GM12801 (cell line): Measurements from ENCODE around the gene EFEMP2.

Experiments
- CTCF ChIP-seq: IDR thresholded peaks from one replicate; pipeline ENCODE4 v1.5.1; 2011; ENCODE audit warnings: control low read depth; ENCODE audit not compliant: insufficient read length; ENCODE audit errors: extremely low read depth

Gene EFEMP2

DNA sequence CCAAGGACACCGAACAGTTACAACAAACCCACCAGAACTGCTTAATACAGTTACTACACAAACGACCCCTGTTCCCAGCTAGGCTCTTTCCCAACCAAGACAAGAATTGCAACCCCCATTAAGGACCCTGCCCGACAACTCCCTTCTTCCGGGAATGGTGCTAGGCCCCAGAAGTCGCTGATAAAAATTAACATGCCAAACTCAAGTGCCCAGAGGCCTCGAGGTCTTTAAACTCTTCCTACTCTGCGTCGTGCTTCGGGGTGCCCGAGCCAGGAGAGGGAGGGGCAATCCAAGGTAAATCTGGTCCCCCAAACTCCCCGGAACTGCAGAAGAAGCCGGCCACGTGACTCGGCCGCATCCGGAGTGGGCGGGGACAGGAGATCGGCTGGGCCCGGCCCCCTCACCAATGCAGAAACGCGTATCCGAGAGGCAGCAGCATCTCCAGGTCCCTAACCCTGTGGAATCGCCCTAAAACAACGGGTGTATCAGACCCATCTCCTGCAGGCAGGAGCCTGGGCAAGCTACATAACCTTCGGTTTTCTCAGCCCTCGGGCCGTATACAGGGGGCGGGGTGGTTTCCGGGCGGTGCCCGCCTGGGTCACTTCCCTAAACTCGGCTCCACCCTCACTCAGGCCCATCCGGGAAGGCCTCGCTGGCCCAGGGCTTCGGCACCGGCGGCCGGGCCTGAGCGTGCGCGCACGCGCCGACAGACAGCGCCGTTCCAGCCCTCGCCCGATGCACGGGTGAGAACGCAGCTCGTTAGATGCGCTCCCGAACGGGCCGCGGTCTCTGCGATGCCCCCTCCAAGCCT lies 15.7 kb downstream of the EFEMP2 start:
- no peak for TF ChIP-seq CTCF

GRCh38 chr11:65855927-65856363 lies 16.7 kb downstream of the EFEMP2 start:
- TF ChIP-seq CTCF = no peak

- TF ChIP-seq CTCF = no peak
These were observed 17.5 kb downstream of the EFEMP2 start for GRCh38 chr11:65854852-65855837.

DNA sequence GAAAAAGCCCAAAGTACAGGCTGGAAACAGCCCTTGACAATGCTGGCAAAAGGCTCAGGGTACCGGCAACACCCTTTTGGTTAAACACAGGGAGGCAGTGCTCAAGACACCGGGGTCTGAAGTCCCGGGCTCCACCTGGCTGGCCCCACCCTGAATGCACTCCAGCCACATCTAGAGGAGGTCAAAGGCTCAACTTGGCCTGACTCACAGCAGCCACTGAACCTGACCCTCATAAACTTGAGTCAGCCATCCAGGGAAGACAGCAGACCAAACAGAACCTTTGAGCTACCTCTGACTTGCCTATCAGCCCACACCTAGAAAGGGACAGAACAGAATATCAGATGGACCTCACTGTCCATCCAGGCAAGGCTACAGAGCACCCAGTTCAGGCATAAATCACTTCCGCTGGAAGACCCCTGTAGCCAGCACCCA lies 18.4 kb downstream of the EFEMP2 start:
- TF ChIP-seq CTCF = no peak

GRCh38 chr11:65853246-65853979 lies 19.2 kb downstream of the EFEMP2 start:
- no peak for TF ChIP-seq CTCF

GRCh38 chr11:65852508-65853245 lies 19.9 kb downstream of the EFEMP2 start:
- TF ChIP-seq CTCF = no peak
